HG03103 (cell line): ENCODE results near the gene PIGR.

Experiments used
- ATAC-seq: cut with Tn5 transposase; IDR thresholded peaks from one replicate; pipeline ENCODE4 v1.9.1; 2021; ENCODE audit warnings: low read depth; ENCODE audit not compliant: unreplicated experiment

The PIGR gene

GRCh38 chr1:206946261-206946660, at the start of gene PIGR:
Gene PIGR, minus strand, starts transcription at chr1:206946466. Its CDS starts 5,935 bp downstream, at chr1:206940531.
- ATAC-seq, result no peak

DNA sequence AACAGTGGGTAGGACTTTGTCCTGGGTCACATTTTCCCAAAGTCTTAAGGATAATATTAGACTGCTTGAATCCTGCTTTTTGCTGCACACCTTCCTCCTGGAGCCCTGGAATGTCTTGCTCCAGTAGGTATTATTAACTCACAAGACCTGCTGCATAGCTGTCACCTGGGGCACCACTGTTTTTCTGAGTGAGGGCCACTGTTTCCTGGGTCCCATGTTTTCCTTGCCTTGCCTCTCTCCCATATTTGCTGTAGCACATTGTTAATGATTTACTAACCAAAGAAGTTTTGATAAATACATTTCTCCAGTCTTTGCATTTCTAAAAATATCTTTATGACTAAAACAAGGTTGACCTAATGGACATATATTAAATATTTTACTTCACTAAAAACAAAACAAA, 46.5 kb upstream of the PIGR start:
- ATAC-seq, result no peak

DNA sequence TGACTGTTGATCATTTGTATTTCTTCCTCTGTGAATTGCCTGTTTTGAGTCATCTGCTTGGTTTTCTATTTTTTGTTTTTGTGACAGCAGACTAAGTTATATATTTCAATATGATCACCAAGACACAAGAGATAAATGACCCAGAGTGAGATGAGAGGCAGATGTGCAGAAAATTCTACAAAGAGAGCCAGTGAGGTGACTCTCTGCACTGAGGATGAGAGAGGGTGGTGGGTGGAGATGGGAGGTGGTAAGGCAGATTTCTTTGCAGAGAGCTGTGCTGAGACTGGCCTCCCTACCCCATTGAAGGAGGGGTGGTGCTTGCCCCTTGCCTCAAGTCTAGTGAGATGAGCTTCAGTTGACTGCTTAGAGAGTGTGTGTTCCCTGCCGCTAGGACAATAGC, 41.6 kb upstream of the PIGR start:
- ATAC-seq, result no peak

GRCh38 chr1:206986885-206987284, 40.6 kb upstream of the PIGR start:
- no peak for ATAC-seq

- ATAC-seq, result no peak
These were observed 40.1 kb upstream of the PIGR start for GRCh38 chr1:206986402-206986801.

- no peak for ATAC-seq
These were observed 39.0 kb upstream of the PIGR start for GRCh38 chr1:206985162-206985749.

GRCh38 chr1:206982216-206982615, 36.0 kb upstream of the PIGR start:
- no peak for ATAC-seq

- no peak for ATAC-seq
These were observed 33.2 kb upstream of the PIGR start for GRCh38 chr1:206979379-206980043.

DNA sequence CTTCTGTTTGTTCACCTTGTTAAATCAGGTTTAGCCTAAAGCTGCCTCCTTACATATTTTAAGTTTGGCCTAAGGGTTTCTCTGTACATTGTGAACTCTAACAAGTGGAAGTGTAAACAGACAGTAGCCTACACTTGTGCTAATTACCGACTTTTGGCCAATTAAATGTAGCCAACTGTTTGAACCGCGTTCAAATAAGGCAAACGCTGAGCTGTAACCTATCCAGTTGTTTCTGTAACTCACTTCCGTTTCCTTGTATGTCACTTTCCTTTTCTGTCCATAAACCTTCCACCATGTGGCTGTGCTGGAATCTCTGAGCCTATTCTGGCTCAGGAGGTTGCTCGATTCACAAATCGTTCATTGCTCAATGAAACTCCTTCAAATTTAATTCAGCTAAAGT, 32.0 kb upstream of the PIGR start:
- ATAC-seq, result no peak

- ATAC-seq, result no peak
These were observed 29.0 kb upstream of the PIGR start for GRCh38 chr1:206975306-206975705.

DNA sequence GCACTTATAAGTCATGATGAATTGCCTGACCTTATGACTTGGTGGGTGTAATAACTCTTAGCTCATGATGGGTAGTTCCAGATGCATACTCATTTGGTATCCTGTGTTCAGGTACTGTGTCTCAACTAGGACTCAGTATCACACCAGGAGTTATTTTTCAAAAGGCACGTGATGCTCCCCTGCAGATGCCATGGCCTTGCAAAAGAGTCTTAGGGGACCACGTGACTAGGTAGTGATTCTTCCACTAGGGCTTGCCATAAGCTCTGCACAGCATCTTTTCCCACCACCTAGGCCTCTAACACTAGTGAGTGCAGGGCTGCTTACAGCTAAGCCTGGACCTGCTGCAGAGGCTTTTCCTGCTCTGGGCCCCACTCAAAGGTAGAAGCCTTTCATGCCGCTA, 27.9 kb upstream of the PIGR start:
- ATAC-seq, result no peak

GRCh38 chr1:206972728-206973127, 26.5 kb upstream of the PIGR start:
- ATAC-seq, result no peak

DNA sequence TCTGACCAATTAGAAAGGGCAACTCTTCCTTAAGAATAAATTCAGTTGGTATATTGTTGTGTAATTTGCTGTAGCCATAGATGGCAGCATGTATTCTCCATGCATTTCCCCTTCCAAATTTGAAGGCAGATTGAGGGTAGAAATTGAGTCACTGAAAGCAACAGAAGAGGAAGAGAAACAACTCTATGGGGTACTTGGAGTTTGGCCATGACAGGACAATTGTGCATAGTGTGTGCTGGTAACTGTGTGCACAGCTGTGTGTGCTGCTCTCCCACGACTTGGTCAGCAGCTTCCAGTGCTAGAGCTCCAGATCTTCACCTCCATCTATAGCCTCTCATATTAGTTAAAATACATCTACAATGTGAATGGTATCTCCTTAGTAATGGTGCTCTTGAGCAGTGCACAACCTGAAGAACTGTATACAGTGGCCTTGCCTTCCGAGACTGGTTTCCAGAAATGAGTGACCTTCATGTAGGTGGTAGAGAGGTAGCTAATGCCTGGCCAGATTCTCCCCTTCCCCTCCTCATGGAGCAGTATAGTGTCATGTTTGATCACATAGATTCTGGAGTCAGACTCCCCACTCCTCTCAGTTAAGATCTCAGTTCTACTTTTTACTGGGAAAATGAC, 24.9 kb upstream of the PIGR start:
- peak; percentile 69 for ATAC-seq

GRCh38 chr1:206970446-206970845, 24.2 kb upstream of the PIGR start, which contains the start of gene FCAMR:
Gene FCAMR, minus strand, starts transcription at chr1:206970460. Its CDS starts 335 bp downstream, at chr1:206970125.
- no peak for ATAC-seq

DNA sequence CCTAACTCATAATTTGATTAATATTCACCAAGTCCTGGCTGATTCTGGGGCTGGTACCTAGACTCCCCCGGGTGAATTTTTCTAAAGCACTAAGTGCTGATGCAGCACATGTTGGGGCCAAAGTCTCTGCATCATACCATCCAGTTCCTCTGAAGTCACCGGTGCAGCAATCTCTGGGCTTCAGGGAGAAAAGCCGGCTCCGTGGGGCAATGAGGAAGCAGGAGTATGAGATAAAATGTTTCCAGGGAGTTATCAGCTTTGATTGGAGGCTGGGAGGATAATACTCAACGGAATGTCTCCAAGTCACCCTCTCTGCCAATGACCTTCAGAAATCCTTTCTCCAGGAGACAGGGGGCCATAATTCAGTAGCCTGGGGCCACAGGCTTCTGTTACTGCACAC, 22.8 kb upstream of the PIGR start:
- ATAC-seq, result no peak

- no peak for ATAC-seq
These were observed 21.0 kb upstream of the PIGR start for GRCh38 chr1:206967096-206967849.

DNA sequence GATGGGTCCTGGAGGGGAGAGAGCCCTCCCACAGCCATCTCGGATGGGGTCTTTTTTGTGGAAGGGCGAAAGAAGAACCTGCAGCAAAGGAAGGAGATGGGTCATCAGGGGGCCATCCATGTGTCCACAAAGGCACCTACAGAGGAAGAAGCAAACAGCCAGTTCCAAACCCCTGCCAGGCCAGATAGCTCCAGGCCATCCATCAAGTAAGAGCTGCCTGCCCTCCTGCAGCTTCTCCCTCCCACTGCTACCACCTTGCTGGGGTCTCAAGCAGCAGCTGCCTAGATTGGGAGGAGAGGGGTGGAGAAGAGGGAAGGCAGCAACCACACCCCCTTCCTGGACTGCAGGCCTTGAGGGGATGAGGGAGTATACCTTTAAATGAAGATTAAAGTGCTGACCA, 19.5 kb upstream of the PIGR start:
- no peak for ATAC-seq

DNA sequence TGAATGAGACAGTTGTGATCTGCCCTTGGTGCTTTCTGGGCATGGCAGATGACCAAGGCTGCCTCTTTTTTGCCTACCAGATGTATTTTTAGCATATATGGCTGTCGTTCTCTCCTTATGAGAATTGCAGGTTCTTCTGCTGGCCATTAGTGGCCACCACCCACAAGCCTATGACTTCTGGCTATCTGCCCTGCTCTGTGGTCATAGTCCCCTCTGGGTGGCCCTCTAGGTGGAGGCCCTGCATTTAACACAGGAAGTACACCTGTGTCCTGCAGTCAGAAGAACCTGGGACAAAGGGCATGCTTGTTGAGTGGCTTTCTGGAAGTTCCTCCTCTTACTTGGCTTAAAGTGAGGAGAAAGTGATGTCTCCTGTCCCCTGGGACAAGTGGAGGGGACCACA, 17.5 kb upstream of the PIGR start:
- ATAC-seq, result no peak

DNA sequence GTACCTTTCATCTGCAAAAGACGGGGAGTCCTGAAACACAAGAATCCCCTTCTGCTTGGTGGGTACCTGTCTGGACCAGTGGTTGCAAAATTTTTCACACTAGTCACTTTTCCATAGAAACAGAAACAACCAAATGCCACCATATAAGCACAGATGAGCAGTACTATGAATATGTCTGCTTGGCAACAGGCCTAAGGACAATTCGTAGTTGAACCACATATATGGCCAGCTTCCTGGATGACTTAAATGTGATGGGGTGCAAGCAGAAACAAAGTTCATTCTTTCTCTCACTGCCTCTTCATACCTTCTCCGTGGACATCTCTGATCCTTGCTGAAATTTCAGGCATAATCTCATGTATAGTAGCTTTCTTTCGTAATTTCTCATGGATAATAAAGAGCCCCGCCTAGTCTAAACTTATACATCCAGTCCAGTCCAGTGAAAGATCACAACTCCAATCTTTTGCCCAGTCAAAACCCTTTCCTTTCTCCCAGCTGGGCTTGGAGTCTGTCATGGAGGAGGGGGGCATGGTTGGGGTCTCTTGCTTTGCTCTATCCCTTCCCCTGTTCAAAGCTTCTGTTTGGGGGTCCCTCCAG, 16.9 kb upstream of the PIGR start:
- ATAC-seq, result no peak

GRCh38 chr1:206962272-206962671, 16.0 kb upstream of the PIGR start:
- ATAC-seq, result no peak

DNA sequence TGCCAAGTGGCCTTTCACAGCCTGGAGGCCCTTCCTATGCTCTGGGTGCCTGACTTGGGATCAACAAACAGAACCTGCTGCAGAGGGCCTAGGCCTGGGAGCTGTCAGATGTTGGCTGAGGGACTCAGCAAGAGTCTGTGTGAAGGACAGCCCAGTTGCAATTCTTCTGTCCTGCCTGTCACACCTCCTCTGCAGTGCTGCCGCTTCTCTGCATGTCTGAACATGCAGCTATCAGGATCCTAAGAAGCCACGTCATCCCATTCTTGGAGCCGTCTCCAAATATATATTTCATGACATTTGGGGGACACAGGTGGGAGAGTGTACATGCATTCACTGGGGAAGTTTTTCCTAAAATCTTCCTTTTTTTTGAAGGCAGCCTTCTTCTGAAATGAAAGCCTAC, 15.4 kb upstream of the PIGR start:
- no peak for ATAC-seq
